Upper lobe of left lung (tissue), 6 donors: ENCODE measurements around the gene TMEM170B. TPM values are rescaled to one million over a fixed set of nuclear protein-coding genes. Genes with fewer than 3 reads are reported as not detected.

Experiments used
- ATAC-seq, 2 donors: fragments of 200-7000 bp; cut with Tn5 transposase; one replicate each; pipeline ENCODE4 v1.9.1; 2022; ENCODE audit warnings: mild to moderate bottlenecking in 2 of 2, moderate library complexity in 2 of 2; ENCODE audit not compliant: low FRiP score in 2 of 2
- DNase-seq, 2 donors: peaks; one replicate each; pipeline ENCODE4 v3.0.0-alpha.2; 2019 to 2020
- H3K27ac ChIP-seq, 4 donors: fragments of 200-600 bp; sonication (generic); one replicate each; pipeline ENCODE4 v1.5.1; 2016 to 2019
- H3K27me3 ChIP-seq, 4 donors: fragments of 200-600 bp; sonication (generic); one replicate each; pipeline ENCODE4 v1.5.1; 2017 to 2019
- H3K36me3 ChIP-seq, 4 donors: fragments of 200-600 bp; sonication (generic); one replicate each; pipeline ENCODE4 v1.5.1; 2016 to 2019
- H3K4me1 ChIP-seq, 4 donors: fragments of 200-600 bp; sonication (generic); one replicate each; pipeline ENCODE4 v1.5.1; 2018 to 2019
- H3K4me3 ChIP-seq, 4 donors: fragments of 200-600 bp; sonication (generic); one replicate each; pipeline ENCODE4 v1.5.1; 2017 to 2019; ENCODE audit warnings: mild to moderate bottlenecking in 2 of 4, moderate library complexity in 1 of 4
- H3K9me3 ChIP-seq, 4 donors: fragments of 200-600 bp; sonication (generic); one replicate each; pipeline ENCODE4 v1.5.1; 2018 to 2019
- EP300 ChIP-seq, 4 donors: sonication (generic); formaldehyde crosslinking; IDR thresholded peaks; one replicate each; pipeline ENCODE4 v1.5.1; 2017; ENCODE audit warnings: antibody characterized with exemption in 4 of 4, control low read depth in 2 of 4
- POLR2A ChIP-seq, 4 donors: fragments of 450-650 bp; IDR thresholded peaks; one replicate each; pipeline ENCODE4 v1.5.1; 2016 to 2017; ENCODE audit warnings: antibody characterized with exemption in 4 of 4, mild to moderate bottlenecking in 2 of 4
- POLR2AphosphoS5 ChIP-seq, 2 donors: sonication (generic); formaldehyde crosslinking; IDR thresholded peaks; one replicate each; pipeline ENCODE4 v1.5.1; 2017; ENCODE audit warnings: antibody characterized with exemption in 2 of 2
- WGBS, 2 donors: methylation state at CpG; one replicate each; pipeline ENCODE4 v1.1.5; 2017 to 2018; 5-methylcytosine and 5-hydroxymethylcytosine counted together
- total RNA-seq, 6 donors: library from RNA; depleted of rRNA in 4 of 6; stranded (reverse); fragments of >200 nt in 4 of 6; gene quantifications; one replicate each; pipeline versions ENCODE4 v1.1.0 to v1.2.1, GENCODE V29; 2016 to 2021
- TF ChIP-seq, protein P1 (sequence below), 6 experiments: fragments of 450-650 bp in 4 of 6; fragments of 200-600 bp in 2 of 6; sonication (generic) in 2 of 6; IDR thresholded peaks; one replicate each; pipeline ENCODE4 v1.5.1; 2016 to 2019; ENCODE audit warnings: antibody characterized with exemption in 6 of 6
- donor health status: DM: no; HTN: no; CAD: no; lungs with moderate emphysema.
- donor health status: DM: no; HTN: yes; CAD: no; lungs with severe emphysema.

The TMEM170B gene
- total RNA-seq, 6 donors from 2014 or later = 3.0 to 12.9 (median 6.0) TPM

DNA sequence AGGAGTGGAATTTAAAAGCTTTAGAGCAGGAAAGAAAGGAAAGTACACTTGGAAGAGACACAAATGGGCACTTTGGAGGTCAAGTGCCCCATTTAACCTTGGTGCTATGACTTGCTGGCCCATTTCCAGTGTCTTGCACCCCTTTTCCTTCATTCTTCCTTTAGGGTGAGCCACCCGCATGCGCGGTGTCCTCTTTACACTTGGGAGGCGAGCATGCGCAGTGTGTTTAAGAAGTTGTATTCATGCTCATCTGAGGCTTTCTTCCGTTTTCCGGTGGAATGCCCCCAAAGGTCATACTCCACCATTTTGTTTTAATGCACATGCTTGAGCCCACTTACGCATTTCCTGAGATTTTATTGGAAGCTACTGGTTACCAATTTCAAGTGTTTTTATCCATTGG lies 29.1 kb downstream of the TMEM170B start:
- ATAC-seq (no peak), DNase-seq (no peak)
- peaks cover 0 to 4% (median 0%) of the 10 kb centered on the region in 4 donors for H3K4me1 ChIP-seq
- TF ChIP-seq, protein P1, sequence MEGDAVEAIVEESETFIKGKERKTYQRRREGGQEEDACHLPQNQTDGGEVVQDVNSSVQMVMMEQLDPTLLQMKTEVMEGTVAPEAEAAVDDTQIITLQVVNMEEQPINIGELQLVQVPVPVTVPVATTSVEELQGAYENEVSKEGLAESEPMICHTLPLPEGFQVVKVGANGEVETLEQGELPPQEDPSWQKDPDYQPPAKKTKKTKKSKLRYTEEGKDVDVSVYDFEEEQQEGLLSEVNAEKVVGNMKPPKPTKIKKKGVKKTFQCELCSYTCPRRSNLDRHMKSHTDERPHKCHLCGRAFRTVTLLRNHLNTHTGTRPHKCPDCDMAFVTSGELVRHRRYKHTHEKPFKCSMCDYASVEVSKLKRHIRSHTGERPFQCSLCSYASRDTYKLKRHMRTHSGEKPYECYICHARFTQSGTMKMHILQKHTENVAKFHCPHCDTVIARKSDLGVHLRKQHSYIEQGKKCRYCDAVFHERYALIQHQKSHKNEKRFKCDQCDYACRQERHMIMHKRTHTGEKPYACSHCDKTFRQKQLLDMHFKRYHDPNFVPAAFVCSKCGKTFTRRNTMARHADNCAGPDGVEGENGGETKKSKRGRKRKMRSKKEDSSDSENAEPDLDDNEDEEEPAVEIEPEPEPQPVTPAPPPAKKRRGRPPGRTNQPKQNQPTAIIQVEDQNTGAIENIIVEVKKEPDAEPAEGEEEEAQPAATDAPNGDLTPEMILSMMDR (IDR thresholded peaks at IDR 0.05) = no peak
- no peak for TF ChIP-seq POLR2AphosphoS5 (IDR thresholded peaks at IDR 0.05)
- TF ChIP-seq EP300 (IDR thresholded peaks at IDR 0.05) = no peak
- no peak for TF ChIP-seq POLR2A (IDR thresholded peaks at IDR 0.05)
- peaks cover 0 to 14% (median 3%) of the 10 kb centered on the region in 4 donors for H3K36me3 ChIP-seq
- no peaks in the 10 kb centered on the region for H3K9me3 ChIP-seq
- no peak overlapping the region for H3K27ac ChIP-seq
- no peaks in the 10 kb centered on the region for H3K27me3 ChIP-seq
- H3K4me3 ChIP-seq = no peak overlapping the region
- WGBS, 2 donors = 94 to 99% methylated on average over 8 of the region's 8 CpGs

DNA sequence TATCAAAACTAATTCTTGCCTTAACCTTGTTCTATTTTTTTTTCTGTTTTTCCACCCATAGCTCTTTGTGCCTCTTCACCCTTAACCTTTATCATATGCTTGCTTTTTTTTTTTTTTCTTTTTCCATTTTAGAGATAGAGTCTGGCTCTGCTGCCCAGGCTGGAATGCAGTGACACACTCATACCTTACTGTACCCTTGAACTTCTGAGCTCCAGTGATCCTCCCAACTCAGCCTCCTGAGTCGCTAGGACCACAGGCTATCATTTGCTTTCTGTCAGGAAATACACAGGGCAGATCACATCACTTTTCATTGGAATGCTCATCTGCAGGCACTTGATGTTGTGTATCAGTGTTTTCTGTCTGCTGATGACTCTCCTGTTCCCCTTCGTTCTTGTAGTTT lies 33.5 kb downstream of the TMEM170B start:
- WGBS, 2 donors = 96 to 97% methylated on average over 2 of the region's 2 CpGs
- peaks cover 0 to 12% (median 3%) of the 10 kb centered on the region in 4 donors for H3K36me3 ChIP-seq
- H3K9me3 ChIP-seq = no peaks in the 10 kb centered on the region
- H3K27ac ChIP-seq = no peak overlapping the region
- peaks cover 0 to 5% (median 1%) of the 10 kb centered on the region in 4 donors for H3K4me1 ChIP-seq
- TF ChIP-seq EP300 (IDR thresholded peaks at IDR 0.05) (no peak), POLR2AphosphoS5 (IDR thresholded peaks at IDR 0.05) (no peak), POLR2A (IDR thresholded peaks at IDR 0.05) (no peak)
- TF ChIP-seq, protein P1 (IDR thresholded peaks at IDR 0.05) = no peak
- H3K27me3 ChIP-seq = no peaks in the 10 kb centered on the region
- DNase-seq (no peak), ATAC-seq (no peak)
- no peak overlapping the region for H3K4me3 ChIP-seq

DNA sequence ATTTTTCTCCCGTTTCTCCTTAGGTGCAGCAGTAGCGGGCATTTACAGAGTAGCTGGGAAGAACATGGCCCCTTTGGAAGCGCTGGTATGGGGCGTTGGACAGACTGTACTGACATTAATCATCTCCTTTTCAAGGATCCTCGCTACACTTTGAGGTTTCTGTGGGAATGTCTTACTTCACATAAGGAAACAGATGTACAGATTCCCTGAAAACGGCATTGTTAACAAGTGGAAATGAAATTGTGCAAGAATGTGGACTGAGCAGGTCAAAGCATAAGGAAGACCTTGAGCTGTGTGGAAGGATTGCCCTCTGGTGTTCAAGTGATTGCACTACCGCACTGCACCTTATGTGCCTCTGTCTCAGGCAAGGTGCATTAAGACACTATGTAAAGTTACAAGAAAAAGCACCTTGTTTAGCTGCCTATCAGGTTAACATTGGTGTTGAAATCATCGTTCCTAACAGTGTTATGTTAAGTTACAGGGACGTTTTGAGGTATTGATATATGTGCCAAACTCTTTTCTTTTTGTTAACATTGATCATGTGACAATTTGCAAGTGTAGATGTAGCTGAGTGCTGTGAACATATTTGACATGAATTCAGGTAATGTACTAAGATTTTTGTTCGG lies 38.0 kb downstream of the TMEM170B start:
- Histone ChIP-seq H3K9me3 (no peaks in the 10 kb centered on the region), H3K36me3 (no peaks in the 10 kb centered on the region), H3K4me3 (peak overlapping the region in 3 of 4 donors; percentile 15 to 35 (median 21)), H3K27me3 (no peaks in the 10 kb centered on the region), H3K27ac (peak overlapping the region in 1 of 4 donors; percentile 56), H3K4me1 (peaks cover 0 to 5% (median 1%) of the 10 kb centered on the region in 4 donors)
- TF ChIP-seq POLR2A (IDR thresholded peaks at IDR 0.05) (no peak), EP300 (IDR thresholded peaks at IDR 0.05) (no peak), POLR2AphosphoS5 (IDR thresholded peaks at IDR 0.05) (peak in 1 of 2 donors; percentile 69)
- TF ChIP-seq, protein P1 (IDR thresholded peaks at IDR 0.05) = peak; percentile 85 to 96 (median 92)
- WGBS, 2 donors = 27 to 45% methylated on average over 10 of the region's 10 CpGs
- ATAC-seq (peak; percentile 96 to 98), DNase-seq (peak in 1 of 2 donors; percentile 79)

DNA sequence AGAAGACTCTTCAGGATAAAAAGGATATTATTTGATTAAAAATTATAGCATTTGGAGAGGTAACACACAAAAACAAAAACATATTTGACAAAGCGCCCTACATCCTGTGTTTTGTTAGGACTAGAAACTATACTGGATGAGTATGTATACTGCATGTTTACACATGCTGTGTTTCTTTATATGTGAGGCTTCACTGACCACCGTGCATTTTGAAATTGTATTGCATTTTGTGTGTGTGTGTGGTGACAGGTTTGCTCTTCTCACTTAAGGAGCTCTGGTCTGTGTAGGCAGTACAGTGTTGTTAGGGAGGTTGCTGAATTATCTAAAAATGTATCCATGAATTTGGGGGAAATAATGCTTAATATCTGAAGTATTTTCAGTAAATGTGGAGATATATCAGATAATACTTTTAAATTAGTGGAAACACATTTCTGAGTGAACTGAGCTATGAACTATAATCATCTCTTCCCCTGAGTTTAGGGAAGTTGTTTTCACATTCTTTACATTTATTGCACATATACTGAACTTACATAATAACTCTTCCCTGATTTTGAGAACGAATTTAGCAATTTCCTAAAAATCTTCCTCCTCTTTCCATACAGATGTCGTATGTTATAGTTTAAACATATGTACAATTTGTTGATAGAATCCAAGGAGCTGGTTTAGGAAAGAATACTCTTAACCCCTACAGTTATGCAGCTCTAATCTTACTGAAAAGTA lies 43.3 kb downstream of the TMEM170B start:
- no peaks in the 10 kb centered on the region for H3K36me3 ChIP-seq
- TF ChIP-seq POLR2AphosphoS5 (IDR thresholded peaks at IDR 0.05) (no peak), EP300 (IDR thresholded peaks at IDR 0.05) (no peak), POLR2A (IDR thresholded peaks at IDR 0.05) (no peak)
- TF ChIP-seq, protein P1 (IDR thresholded peaks at IDR 0.05) = no peak
- peaks cover 0 to 4% (median 0%) of the 10 kb centered on the region in 4 donors for H3K4me1 ChIP-seq
- no peak for ATAC-seq
- DNase-seq = no peak
- H3K9me3 ChIP-seq = no peaks in the 10 kb centered on the region
- no peak overlapping the region for H3K4me3 ChIP-seq
- H3K27me3 ChIP-seq = no peaks in the 10 kb centered on the region
- WGBS, 2 donors = 60 to 65% methylated on average over 4 of the region's 4 CpGs
- H3K27ac ChIP-seq = no peak overlapping the region
